Tibial nerve (tissue), 4 donors: Measurements from ENCODE around the gene RSBN1L.

ENCODE experiments used
- CTCF ChIP-seq, 5 experiments: fragments of 200-600 bp in 3 of 5; fragments of 450-650 bp in 2 of 5; sonication (generic) in 3 of 5; IDR thresholded peaks; one replicate each; pipeline ENCODE4 v1.5.1; 2016 to 2019; ENCODE audit warnings: antibody characterized with exemption in 5 of 5, mild to moderate bottlenecking in 3 of 5, moderate library complexity in 2 of 5
- EP300 ChIP-seq, 2 donors: sonication (generic); formaldehyde crosslinking; IDR thresholded peaks; one replicate each; pipeline ENCODE4 v1.6.1; 2017; ENCODE audit warnings: antibody characterized with exemption in 2 of 2, mild to moderate bottlenecking in 1 of 2
- POLR2A ChIP-seq, 2 donors: fragments of 450-650 bp; IDR thresholded peaks; one replicate each; pipeline ENCODE4 v1.6.1; 2017; ENCODE audit warnings: antibody characterized with exemption in 2 of 2, mild to moderate bottlenecking in 2 of 2, moderate library complexity in 2 of 2

GRCh38 chr7:77798394-77799077 is 102.3 kb downstream of the RSBN1L start, which contains the start of the genes PHTF2 and TMEM60:
- TF ChIP-seq POLR2A (IDR thresholded peaks at IDR 0.05), result peak; percentile 48 to 71
- TF ChIP-seq EP300 (IDR thresholded peaks at IDR 0.05), result peak; percentile 12 to 95
- TF ChIP-seq CTCF (IDR thresholded peaks at IDR 0.05), result peak; percentile 22 to 72 (median 34)
